ENCODE results near the gene MX2.

MX2 gene

DNA sequence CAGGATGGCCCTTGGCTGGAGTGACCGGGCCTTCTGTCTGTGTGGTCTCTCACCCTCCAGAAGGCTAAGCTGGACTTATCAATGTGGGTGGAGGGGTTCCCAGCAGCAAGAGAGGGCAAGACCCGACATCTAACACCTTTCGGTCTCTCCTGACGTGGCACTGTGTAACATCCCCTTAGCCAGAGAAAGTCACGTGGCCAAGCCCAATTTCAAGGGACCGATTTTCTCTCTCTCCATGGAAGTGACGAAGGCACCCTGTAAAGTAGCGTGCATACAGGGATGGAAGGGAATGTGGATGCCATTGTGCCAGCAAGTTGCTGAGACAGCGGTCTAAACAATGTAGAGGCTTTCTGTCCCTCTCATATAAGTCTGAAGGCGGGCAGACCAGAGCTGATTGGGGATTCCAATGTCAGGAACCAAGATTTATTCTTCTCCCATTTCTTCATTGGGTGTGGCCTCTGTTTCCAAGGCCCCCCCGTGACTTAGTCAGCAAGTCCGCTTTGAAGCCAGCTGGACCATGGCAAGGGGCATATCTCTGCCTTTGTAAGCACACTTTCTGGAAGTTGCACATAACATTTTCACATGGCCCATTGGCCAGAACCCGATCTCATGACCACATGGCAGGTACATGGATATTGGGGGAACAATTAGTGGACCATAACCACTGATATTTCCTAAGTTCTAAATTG is 76.7 kb downstream of the MX2 start:
- DNase-seq (ENCODE audit: low read depth): no peak

GRCh38 chr21:41439248-41439647 is 77.4 kb downstream of the MX2 start:
- no peak for DNase-seq (ENCODE audit: low read depth)

- DNase-seq (ENCODE audit: low read depth): no peak
These were observed 79.7 kb downstream of the MX2 start for GRCh38 chr21:41441546-41441945.

DNA sequence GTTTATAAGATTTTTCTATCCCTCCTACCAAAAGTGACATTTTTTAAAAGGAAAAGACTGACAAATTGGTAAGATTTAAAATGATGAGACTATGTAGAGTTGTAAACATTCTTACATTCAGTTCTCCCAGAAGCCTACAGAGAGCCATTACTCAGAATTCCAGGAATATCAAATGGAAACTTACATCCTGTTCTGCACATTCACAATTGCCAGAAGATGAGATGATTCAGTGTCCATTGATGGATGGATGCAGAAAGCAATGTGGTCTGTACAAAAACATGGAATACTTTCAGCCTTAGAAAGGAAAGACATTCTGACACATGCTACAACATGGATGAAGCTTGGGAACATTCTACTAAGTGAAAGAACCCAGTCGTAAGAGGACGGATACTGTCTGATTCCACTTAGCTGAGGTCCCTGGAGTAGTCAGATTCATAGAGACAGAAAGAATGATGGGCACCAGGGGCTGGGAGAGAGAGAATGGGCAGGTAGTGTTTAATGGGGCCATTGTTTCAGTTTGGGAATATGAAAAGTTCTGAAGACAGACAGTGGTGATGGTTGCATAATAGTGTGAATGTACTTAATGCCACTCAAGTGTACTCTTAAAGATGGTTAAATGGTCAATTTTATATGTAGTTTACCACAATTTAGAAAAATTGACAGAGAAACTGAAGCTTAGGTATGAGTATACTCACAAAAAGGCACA is 80.8 kb downstream of the MX2 start:
- no peak for DNase-seq (ENCODE audit: low read depth)

- DNase-seq (ENCODE audit: low read depth): no peak
These were observed 81.7 kb downstream of the MX2 start for GRCh38 chr21:41443562-41443961.

- no peak for DNase-seq (ENCODE audit: low read depth)
These were observed 83.1 kb downstream of the MX2 start for GRCh38 chr21:41444703-41445464.

- DNase-seq (ENCODE audit: low read depth): no peak
These were observed 83.6 kb downstream of the MX2 start for GRCh38 chr21:41445465-41445862.

DNA sequence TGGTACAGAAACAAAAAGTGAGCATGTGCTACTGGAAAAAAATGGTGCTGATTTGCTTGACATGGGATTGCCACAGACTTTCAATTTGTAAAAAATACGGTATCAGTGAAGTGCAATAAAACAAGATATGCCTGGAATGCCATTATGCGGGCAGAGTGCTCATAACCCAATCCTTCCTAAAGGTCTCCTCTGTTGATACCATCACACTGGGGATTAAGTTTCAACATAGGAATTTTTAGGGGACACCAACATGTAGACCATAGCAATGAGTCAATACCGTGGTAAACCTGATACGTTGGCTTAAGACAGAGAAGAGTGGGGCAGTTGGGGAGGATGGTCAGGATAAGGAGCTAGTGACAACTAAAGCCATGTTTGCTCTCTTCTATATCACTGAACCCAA is 84.8 kb downstream of the MX2 start:
- no peak for DNase-seq (ENCODE audit: low read depth)

DNA sequence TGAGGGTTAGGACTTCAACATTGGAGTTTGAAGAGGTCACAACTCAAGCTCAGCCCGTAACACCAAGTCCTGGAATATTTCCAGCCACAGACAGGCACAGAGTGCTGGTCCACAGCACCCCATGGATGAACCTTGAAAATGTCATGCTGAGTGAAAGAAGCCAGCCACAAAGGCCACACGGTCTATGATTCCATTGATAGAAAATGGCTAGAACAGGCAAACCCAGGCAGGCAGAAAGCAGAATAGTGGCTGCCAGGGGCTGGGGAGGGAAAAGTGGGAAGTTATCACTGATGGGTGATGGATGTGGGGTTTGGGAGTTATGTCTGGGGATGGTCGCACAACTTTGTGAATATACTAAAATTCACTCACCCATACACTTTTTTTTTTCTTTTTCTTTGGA is 85.5 kb downstream of the MX2 start:
- no peak for DNase-seq (ENCODE audit: low read depth)

DNA sequence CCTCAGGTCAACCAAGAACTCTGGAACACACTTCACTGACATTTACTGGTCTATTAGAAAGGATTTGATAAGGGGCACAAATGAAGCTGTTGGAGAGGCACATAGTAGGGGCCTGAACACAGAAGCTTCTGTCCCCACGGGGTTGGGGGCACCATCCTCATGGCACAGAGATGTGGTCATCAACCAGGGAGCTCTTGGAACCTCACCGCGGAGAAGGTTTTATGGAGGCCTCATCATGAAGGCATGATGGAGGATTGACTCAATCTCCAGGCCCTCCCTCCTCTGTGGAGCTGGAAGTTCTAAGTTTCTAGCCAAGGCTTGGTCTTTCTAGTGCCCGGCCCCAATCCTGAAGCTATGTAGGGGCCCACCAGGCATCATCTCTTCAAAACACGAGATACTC is 87.8 kb downstream of the MX2 start:
- no peak for DNase-seq (ENCODE audit: low read depth)

- DNase-seq (ENCODE audit: low read depth): no peak
These were observed 90.2 kb downstream of the MX2 start for GRCh38 chr21:41451753-41452676.

DNA sequence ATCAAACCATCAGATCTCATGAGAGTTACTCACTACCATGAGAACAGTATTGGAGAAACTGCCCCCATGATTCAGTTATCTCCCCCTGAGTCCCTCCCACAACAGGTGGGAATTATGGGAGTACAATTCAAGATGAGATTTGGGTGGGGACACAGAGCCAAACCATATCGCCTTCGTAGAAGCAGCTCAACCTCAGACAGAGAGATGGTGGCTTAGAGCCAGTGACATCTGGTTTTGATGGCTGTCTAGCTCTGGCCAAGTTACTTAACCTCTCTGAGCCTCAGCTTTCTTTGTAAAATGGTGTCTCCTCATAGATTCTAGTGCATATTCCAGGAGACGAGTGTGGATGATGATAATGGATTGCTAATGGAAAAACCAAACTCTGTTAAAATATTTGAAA is 91.4 kb downstream of the MX2 start:
- DNase-seq (ENCODE audit: low read depth): no peak

DNA sequence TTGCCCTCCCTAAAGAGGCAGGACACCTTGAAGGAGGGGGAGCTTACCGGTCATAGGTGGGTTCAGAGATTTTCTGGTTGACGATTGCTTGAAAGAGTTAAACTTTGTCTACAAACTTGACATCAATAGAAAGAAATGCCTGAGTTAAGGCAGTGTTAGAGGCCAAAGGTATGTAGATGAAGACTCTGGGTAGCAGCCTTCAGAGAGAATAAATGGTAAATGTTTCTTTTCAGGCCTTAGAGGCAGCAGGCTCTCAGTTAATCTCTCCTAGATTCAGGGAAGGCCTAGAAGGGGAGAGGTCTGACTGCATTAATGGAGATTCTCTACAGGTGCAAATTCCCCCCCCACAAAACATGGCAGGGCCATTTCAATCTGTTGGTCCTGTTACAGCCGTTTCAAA is 91.9 kb downstream of the MX2 start:
- no peak for DNase-seq (ENCODE audit: low read depth)

- DNase-seq (ENCODE audit: low read depth): no peak
These were observed 96.3 kb downstream of the MX2 start for GRCh38 chr21:41458121-41458520.

- DNase-seq (ENCODE audit: low read depth): no peak
These were observed 96.7 kb downstream of the MX2 start for GRCh38 chr21:41458559-41458958.
